ENCODE results near the gene ATRX.
"Not testable (repeated sequence)": the region's sequence is repeated elsewhere in the genome, so short reads cannot be mapped to it uniquely, and the experiment has no call there.

Gene ATRX

GRCh38 chrX:77519765-77520164 lies 266.3 kb downstream of the ATRX start:
- no peak for TF ChIP-seq CTCF (IDR thresholded peaks at IDR 0.05; ENCODE audit: low read length, missing control alignments)
- DNase-seq (ENCODE audit: low read depth): no peak
- no peak overlapping the region for H3K4me3 ChIP-seq (replicated peaks; ENCODE audit: low read depth, low read length)

GRCh38 chrX:77514177-77514576 lies 271.8 kb downstream of the ATRX start:
- TF ChIP-seq CTCF (IDR thresholded peaks at IDR 0.05; ENCODE audit: low read length, missing control alignments): no peak

GRCh38 chrX:77510007-77510406 lies 276.0 kb downstream of the ATRX start:
- TF ChIP-seq CTCF (IDR thresholded peaks at IDR 0.05; ENCODE audit: low read length, missing control alignments): no peak
- no peak overlapping the region for H3K4me3 ChIP-seq (replicated peaks; ENCODE audit: low read depth, low read length)
- no peak for DNase-seq (ENCODE audit: low read depth)

More at GRCh38 chrX:77514177-77514576, 271.8 kb downstream of the ATRX start:
- DNase-seq (ENCODE audit: low read depth): no peak
- no peak overlapping the region for H3K4me3 ChIP-seq (replicated peaks; ENCODE audit: low read depth, low read length)

- peak; percentile 73 for DNase-seq (ENCODE audit: low read depth)
- TF ChIP-seq CTCF (IDR thresholded peaks at IDR 0.05; ENCODE audit: low read length, missing control alignments): no peak
- H3K4me3 ChIP-seq (replicated peaks; ENCODE audit: low read depth, low read length): no peak overlapping the region
These were observed 280.8 kb downstream of the ATRX start for GRCh38 chrX:77505227-77505626.

- TF ChIP-seq CTCF (IDR thresholded peaks at IDR 0.05; ENCODE audit: low read length, missing control alignments): no peak
- no peak for DNase-seq (ENCODE audit: low read depth)
- H3K4me3 ChIP-seq (replicated peaks; ENCODE audit: low read depth, low read length): no peak overlapping the region
These were observed 283.0 kb downstream of the ATRX start for GRCh38 chrX:77502951-77503525.

- DNase-seq (ENCODE audit: low read depth); H3K4me3 ChIP-seq (replicated peaks; ENCODE audit: low read depth, low read length): not testable (repeated sequence)
These were observed 285.9 kb downstream of the ATRX start for GRCh38 chrX:77500164-77500563.

GRCh38 chrX:77493677-77494553 lies 292.1 kb downstream of the ATRX start:
- DNase-seq (ENCODE audit: low read depth): peak; percentile 39
- no peak for TF ChIP-seq CTCF (IDR thresholded peaks at IDR 0.05; ENCODE audit: low read length, missing control alignments)
- no peak overlapping the region for H3K4me3 ChIP-seq (replicated peaks; ENCODE audit: low read depth, low read length)
